Subcutaneous adipose tissue (tissue), 4 donors: ENCODE measurements around the gene SLC27A5. TPM values are rescaled to one million over a fixed set of nuclear protein-coding genes. Genes with fewer than 3 reads are reported as not detected.

Experiments
- small RNA-seq: library from RNA; depleted of rRNA; stranded (forward); fragments of <200 nt; gene quantifications from one replicate; pipeline ENCODE3, GENCODE V24; 2016
- total RNA-seq, 4 donors: library from RNA; depleted of rRNA; stranded (reverse); fragments of >200 nt; gene quantifications; one replicate each; pipeline ENCODE4 v1.1.0, GENCODE V29; 2016
- TF ChIP-seq, protein P1 (sequence below): fragments of 450-650 bp; IDR thresholded peaks from one replicate; pipeline ENCODE4 v1.5.1; 2016; ENCODE audit warnings: low read depth, mild to moderate bottlenecking, control low read depth, antibody characterized with exemption, moderate library complexity

SLC27A5 gene
- total RNA-seq, 4 donors from 2014 or later, result 4.2 to 13.4 (median 7.2) TPM

GRCh38 chr19:58451358-58452101 lies 60.3 kb downstream of the SLC27A5 start, which contains the start of gene ZNF324B:
TSS of gene ZNF324B (plus strand) at chr19:58451622. CDS start at chr19:58453702, 2,080 bp downstream.
- TF ChIP-seq, protein P1, sequence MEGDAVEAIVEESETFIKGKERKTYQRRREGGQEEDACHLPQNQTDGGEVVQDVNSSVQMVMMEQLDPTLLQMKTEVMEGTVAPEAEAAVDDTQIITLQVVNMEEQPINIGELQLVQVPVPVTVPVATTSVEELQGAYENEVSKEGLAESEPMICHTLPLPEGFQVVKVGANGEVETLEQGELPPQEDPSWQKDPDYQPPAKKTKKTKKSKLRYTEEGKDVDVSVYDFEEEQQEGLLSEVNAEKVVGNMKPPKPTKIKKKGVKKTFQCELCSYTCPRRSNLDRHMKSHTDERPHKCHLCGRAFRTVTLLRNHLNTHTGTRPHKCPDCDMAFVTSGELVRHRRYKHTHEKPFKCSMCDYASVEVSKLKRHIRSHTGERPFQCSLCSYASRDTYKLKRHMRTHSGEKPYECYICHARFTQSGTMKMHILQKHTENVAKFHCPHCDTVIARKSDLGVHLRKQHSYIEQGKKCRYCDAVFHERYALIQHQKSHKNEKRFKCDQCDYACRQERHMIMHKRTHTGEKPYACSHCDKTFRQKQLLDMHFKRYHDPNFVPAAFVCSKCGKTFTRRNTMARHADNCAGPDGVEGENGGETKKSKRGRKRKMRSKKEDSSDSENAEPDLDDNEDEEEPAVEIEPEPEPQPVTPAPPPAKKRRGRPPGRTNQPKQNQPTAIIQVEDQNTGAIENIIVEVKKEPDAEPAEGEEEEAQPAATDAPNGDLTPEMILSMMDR, result no peak

DNA sequence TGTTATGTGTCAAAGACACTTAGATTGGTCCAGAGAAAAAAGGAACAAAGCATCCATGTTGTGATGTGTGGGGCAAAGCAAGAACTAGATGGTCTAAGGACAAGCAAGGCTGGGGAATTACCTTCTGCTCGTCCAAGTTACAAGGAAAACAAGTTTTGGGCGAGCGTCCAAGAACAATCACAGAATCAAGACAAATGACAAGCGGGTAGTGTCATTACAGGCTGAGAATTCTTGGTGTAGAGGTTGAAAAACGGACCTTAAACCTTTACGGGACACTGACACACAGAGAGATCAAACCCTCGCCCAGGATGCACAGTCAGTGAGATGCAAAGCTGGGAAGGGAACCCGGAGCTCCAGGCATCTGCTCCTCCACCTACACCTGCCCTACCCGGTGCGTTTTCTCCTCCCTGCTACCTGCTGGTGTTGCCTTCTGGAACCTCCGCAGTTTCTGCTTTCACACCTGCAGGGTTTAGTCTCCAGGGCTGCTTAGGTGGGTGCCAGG lies 60.9 kb downstream of the SLC27A5 start:
- TF ChIP-seq, protein P1, result no peak

Small RNAs within 50 kb of the gene (small RNA-seq; reads per million reads assigned to genes)
- not detected for gene MIR6807
- not detected for gene RN7SL525P
- gene RN7SL693P, result not detected
- not detected for gene RNU6-1337P

Other genes with a start within 250 kb of the SLC27A5 start
- 1 to 10 TPM; 4.6 to 7.9 (median 4.9) TPM for gene ZNF8, start 233.0 kb downstream of the SLC27A5 start, total RNA-seq
- 10 to 100 TPM; 39.2 to 42.2 (median 40.5) TPM for gene ERVK3-1, start 206.6 kb downstream of the SLC27A5 start, total RNA-seq
- 1 to 10 TPM; 2.2 to 3.4 (median 2.6) TPM for gene ZSCAN22, start 185.0 kb downstream of the SLC27A5 start, total RNA-seq
- gene A1BG, start 158.5 kb downstream of the SLC27A5 start, total RNA-seq, result 10 to 100 TPM in 3 of 4 donors, 1 to 10 TPM in 1; 6.8 to 60.5 (median 11.8) TPM
- gene ZNF497, start 149.2 kb downstream of the SLC27A5 start, total RNA-seq, result 1 to 10 TPM in 1 of 4 donors, under 1 TPM in 2, not detected in 1; 0.51 to 4.1 (median 0.88) TPM
- 1 to 10 TPM in 3 of 4 donors, under 1 TPM in 1; 0.65 to 3.2 (median 1.3) TPM for gene ZNF837, start 131.0 kb downstream of the SLC27A5 start, total RNA-seq
- 1,000 to 10,000 TPM in 3 of 4 donors, 100 to 1,000 TPM in 1; 904 to 1,484 (median 1,230) TPM for gene RPS5, start 124.7 kb downstream of the SLC27A5 start, total RNA-seq
- not detected for gene RNF225, start 116.3 kb downstream of the SLC27A5 start, total RNA-seq
- 1 to 10 TPM; 4.7 to 9.5 (median 8.4) TPM for gene ZNF584, start 103.3 kb downstream of the SLC27A5 start, total RNA-seq
- 1 to 10 TPM; 3.6 to 6.6 (median 5.2) TPM for gene ZNF132, start 71.8 kb downstream of the SLC27A5 start, total RNA-seq
- 1 to 10 TPM; 2.9 to 8.5 (median 5.1) TPM for gene ZNF324B, start 60.4 kb downstream of the SLC27A5 start, total RNA-seq
- 10 to 100 TPM in 1 of 4 donors, 1 to 10 TPM in 3; 4.9 to 11.7 (median 8.6) TPM for gene ZNF324, start 44.9 kb downstream of the SLC27A5 start, total RNA-seq
- gene ZNF446, start 35.6 kb downstream of the SLC27A5 start, total RNA-seq, result 10 to 100 TPM in 1 of 4 donors, 1 to 10 TPM in 3; 9.0 to 16.4 (median 9.4) TPM
- gene ZBTB45, start 7.8 kb upstream of the SLC27A5 start, total RNA-seq, result 10 to 100 TPM in 1 of 4 donors, 1 to 10 TPM in 3; 5.5 to 10.2 (median 6.2) TPM
- 100 to 1,000 TPM in 2 of 4 donors, 10 to 100 TPM in 2; 87.9 to 163 (median 119) TPM for gene TRIM28, start 32.1 kb upstream of the SLC27A5 start, total RNA-seq
- 100 to 1,000 TPM in 2 of 4 donors, 10 to 100 TPM in 2; 96.8 to 133 (median 106) TPM for gene CHMP2A, start 43.1 kb upstream of the SLC27A5 start, total RNA-seq
- 10 to 100 TPM; 16.3 to 31.8 (median 20.6) TPM for gene UBE2M, start 46.6 kb upstream of the SLC27A5 start, total RNA-seq
- gene MZF1, start 61.3 kb upstream of the SLC27A5 start, total RNA-seq, result 10 to 100 TPM; 12.9 to 24.1 (median 17.2) TPM